ENCODE measurements around the gene PCSK2.

PCSK2 gene

DNA sequence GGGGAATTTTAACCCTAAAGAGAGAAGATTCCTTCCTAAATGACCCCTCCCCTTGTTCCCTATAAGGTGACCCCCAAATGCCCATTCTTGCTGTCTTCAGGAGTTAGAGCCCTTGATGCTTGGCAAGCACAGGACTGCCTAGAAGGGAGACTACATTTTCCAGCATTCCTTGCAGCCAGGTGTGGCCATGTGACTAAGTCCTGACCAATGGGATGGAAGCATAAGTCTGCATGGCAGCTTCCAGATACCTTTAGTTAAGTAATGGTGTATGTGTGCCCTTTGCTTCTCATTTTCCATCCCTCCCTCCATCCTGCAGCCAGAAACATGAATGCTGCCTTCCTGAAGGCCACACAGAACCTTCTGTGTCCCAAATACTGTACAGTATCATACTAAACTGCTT lies 298.8 kb downstream of the PCSK2 start:
- Histone ChIP-seq H3K27me3 (ENCODE audit: insufficient read depth, low read depth, severe bottlenecking) (no peaks in the 10 kb centered on the region), H3K36me3 (no peaks in the 10 kb centered on the region), H3K4me3 (ENCODE audit: low read depth, low read length) (no peak overlapping the region), H3K27ac (no peak overlapping the region), H3K9me3 (ENCODE audit: severe bottlenecking) (no peaks in the 10 kb centered on the region)
- TF ChIP-seq, protein P1, sequence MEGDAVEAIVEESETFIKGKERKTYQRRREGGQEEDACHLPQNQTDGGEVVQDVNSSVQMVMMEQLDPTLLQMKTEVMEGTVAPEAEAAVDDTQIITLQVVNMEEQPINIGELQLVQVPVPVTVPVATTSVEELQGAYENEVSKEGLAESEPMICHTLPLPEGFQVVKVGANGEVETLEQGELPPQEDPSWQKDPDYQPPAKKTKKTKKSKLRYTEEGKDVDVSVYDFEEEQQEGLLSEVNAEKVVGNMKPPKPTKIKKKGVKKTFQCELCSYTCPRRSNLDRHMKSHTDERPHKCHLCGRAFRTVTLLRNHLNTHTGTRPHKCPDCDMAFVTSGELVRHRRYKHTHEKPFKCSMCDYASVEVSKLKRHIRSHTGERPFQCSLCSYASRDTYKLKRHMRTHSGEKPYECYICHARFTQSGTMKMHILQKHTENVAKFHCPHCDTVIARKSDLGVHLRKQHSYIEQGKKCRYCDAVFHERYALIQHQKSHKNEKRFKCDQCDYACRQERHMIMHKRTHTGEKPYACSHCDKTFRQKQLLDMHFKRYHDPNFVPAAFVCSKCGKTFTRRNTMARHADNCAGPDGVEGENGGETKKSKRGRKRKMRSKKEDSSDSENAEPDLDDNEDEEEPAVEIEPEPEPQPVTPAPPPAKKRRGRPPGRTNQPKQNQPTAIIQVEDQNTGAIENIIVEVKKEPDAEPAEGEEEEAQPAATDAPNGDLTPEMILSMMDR (IDR thresholded peaks at IDR 0.05; ENCODE audit: low read depth, low read length), result no peak
- peak; percentile 36 for DNase-seq

DNA sequence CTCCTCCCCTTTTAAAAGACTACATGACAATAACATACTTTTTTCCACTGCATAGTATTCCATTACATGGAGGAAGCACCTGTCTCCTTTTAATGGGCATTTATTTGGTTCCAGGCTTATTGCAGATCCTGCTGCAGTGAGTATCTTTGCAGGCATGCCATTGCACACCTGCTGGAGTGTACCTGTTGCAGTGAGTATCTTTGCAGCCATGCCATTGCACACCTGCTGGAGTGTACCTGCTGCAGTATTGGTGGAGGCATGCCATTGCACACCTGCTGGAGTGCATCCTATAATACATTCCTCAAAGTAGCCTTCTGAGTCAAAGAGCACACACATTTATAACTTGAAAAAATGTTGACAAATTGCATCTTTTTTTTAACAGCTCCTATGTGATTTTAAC lies 302.7 kb downstream of the PCSK2 start:
- Histone ChIP-seq H3K36me3 (no peaks in the 10 kb centered on the region), H3K27me3 (ENCODE audit: insufficient read depth, low read depth, severe bottlenecking) (no peaks in the 10 kb centered on the region), H3K27ac (no peak overlapping the region), H3K9me3 (ENCODE audit: severe bottlenecking) (no peaks in the 10 kb centered on the region), H3K4me3 (ENCODE audit: low read depth, low read length) (no peak overlapping the region)
- DNase-seq, result no peak
- TF ChIP-seq, protein P1 (IDR thresholded peaks at IDR 0.05; ENCODE audit: low read depth, low read length), result no peak

DNA sequence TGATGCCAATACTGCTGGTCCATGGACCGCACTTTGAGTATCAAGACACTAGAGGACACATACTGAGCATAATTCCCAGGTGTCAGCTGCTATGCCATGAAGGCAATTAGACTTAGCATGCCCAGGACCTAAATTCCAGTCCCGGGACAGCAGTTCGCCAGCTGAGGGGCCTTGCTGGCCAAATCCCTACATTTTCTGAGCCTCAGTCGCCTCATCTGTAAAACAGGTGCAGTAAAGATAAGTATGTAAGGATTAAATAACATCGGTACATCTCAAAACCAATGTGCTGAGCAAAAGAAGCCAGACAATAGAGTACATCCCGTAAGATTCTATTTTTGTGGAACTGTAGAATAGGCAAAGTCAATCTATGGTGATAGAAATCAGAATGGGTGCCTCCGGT lies 303.3 kb downstream of the PCSK2 start:
- DNase-seq, result no peak
- Histone ChIP-seq H3K9me3 (ENCODE audit: severe bottlenecking) (no peaks in the 10 kb centered on the region), H3K27ac (no peak overlapping the region), H3K4me3 (ENCODE audit: low read depth, low read length) (no peak overlapping the region), H3K36me3 (no peaks in the 10 kb centered on the region), H3K27me3 (ENCODE audit: insufficient read depth, low read depth, severe bottlenecking) (no peaks in the 10 kb centered on the region)
- TF ChIP-seq, protein P1 (IDR thresholded peaks at IDR 0.05; ENCODE audit: low read depth, low read length), result no peak

DNA sequence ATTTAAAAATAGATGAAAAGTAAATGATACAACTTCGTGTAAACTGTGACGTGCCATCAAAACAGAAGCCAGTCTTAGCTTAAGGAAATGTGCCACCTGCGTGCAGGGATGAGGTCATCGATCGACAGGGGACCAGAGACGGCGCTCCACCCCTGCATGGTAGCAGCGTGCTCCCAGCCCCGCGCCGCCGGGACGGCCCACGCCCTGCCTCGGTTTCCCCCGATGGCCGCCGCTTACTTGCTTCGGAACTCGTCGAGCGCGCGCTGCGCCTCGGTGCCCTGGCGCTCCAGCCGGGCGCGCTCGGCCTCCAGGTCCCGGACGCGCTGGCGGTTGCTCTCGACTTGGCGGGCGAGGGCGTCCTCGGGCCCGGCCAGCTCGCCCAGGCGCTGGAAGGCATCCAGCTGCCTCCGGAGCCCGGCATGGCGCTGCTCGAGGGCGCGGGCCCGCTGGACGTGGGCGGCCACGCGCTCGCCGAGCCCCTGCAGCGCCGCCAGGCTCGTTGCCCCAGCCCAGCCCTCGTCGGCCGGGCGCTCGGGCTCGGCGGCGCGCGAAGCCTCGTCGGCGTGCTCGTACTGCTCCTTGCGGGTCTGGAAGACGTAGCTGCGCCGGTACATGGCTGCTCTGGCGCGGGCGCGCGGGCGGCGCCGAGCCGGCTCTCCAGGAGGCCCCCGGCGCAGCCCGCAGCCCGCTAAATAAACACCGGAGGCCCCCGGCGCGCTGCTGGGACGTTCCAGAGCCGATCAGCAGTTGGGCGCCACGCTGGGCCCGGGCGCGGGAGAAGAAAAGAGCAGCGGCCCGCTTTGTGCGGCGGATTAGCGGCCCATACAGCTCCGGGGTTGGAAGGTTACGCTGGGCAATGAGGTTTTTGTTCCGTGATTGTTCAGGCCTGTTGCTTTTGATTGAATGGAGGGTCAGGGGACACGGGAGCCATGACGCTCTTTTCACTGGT lies 304.1 kb downstream of the PCSK2 start, which contains the start of gene BFSP1:
TSS of gene BFSP1 (minus strand) at position 664 of the 949 bp plus-strand sequence. CDS start at position 614, 50 bp downstream.
- no peaks in the 10 kb centered on the region for H3K36me3 ChIP-seq
- H3K9me3 ChIP-seq (ENCODE audit: severe bottlenecking), result no peaks in the 10 kb centered on the region
- H3K27me3 ChIP-seq (ENCODE audit: insufficient read depth, low read depth, severe bottlenecking), result no peaks in the 10 kb centered on the region
- H3K4me3 ChIP-seq (ENCODE audit: low read depth, low read length), result peak within 1 kb of the TSS; percentile 57
- DNase-seq, result peak; percentile 69
- peak within 1 kb of the TSS; percentile 93 for H3K27ac ChIP-seq
- TF ChIP-seq, protein P1 (IDR thresholded peaks at IDR 0.05; ENCODE audit: low read depth, low read length), result no peak

DNA sequence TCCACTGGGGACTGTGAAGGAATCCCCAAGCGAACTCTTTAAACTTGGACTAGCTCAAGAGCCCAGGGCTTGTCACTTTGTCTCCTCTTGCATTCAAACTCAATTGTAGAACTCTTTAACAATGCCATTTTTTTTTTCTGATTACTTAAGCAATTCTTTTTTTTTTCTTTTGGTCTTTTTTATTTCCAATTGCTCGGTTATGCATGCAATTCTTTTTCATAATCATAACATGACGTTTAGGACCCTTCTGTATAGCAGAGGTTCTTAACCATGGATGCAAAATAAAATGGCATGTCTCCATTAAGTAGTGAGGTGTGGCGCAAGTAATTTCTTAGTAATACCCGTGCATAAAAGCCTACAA lies 304.8 kb downstream of the PCSK2 start:
- Histone ChIP-seq H3K27ac (peak overlapping the region; percentile 93), H3K4me3 (ENCODE audit: low read depth, low read length) (peak overlapping the region; percentile 57), H3K9me3 (ENCODE audit: severe bottlenecking) (no peaks in the 10 kb centered on the region), H3K36me3 (no peaks in the 10 kb centered on the region), H3K27me3 (ENCODE audit: insufficient read depth, low read depth, severe bottlenecking) (no peaks in the 10 kb centered on the region)
- no peak for DNase-seq
- TF ChIP-seq, protein P1 (IDR thresholded peaks at IDR 0.05; ENCODE audit: low read depth, low read length), result no peak
